ENCODE results near the gene CTPS1.
A peak's percentile ranks its signal among the peaks of the same experiment; 100 is the strongest.

DNA sequence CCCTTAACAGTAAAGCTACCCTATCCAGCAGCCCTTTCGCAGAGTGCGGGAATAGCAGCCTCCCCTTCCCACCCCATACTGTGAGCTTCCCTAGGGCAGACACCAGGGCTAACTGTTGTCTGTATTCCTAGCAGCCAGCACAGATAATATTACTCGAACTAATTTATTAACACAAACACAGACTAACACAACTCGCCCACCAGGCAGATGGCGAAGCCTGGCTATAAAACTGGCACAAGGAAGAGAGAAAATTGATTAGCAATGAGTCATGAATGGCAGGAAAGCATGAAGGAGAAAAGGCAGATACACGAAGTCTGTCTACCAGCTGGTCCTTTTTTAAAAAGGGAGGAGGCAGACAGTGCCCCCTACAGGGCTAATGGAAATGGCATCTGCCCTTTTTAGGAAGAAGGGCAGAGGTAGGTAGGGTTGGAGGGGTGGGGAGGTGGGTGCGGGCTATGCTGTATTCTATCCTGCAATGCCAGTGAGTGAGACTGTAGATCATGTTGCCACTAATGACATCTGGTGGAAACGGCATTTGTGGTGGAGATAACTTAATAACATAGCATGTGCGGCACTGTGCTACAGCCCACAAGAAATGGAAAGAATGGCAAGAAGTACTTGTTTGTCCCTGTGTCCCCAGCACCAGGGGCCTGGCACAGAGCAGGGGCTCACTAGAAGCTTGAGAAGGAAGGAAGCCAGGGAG is 30.6 kb upstream of the CTPS1 start:
- TF ChIP-seq POLR2A (IDR thresholded peaks at IDR 0.05; ENCODE audit: borderline replicate concordance, extremely low read depth, insufficient read depth, insufficient read length) (no peak), CTCF (IDR thresholded peaks at IDR 0.05 in 2 of 3, conservative IDR thresholded peaks at IDR 0.05 in 1 of 3; ENCODE audit: borderline replicate concordance in 1 of 3, insufficient read depth in 1 of 3, low read depth in 2 of 3, low read length in 2 of 3) (peak; percentile 79 to 92 (median 91)), EZH2 (IDR thresholded peaks at IDR 0.05) (no peak), EZH2phosphoT487 (IDR thresholded peaks at IDR 0.05; ENCODE audit: borderline replicate concordance) (no peak), SP1 (IDR thresholded peaks at IDR 0.05; ENCODE audit: low read depth) (no peak), TCF7L2 (IDR thresholded peaks at IDR 0.05; ENCODE audit: borderline replicate concordance, extremely low read depth, insufficient read depth, insufficient read length) (no peak)
- TF ChIP-seq, protein P1, sequence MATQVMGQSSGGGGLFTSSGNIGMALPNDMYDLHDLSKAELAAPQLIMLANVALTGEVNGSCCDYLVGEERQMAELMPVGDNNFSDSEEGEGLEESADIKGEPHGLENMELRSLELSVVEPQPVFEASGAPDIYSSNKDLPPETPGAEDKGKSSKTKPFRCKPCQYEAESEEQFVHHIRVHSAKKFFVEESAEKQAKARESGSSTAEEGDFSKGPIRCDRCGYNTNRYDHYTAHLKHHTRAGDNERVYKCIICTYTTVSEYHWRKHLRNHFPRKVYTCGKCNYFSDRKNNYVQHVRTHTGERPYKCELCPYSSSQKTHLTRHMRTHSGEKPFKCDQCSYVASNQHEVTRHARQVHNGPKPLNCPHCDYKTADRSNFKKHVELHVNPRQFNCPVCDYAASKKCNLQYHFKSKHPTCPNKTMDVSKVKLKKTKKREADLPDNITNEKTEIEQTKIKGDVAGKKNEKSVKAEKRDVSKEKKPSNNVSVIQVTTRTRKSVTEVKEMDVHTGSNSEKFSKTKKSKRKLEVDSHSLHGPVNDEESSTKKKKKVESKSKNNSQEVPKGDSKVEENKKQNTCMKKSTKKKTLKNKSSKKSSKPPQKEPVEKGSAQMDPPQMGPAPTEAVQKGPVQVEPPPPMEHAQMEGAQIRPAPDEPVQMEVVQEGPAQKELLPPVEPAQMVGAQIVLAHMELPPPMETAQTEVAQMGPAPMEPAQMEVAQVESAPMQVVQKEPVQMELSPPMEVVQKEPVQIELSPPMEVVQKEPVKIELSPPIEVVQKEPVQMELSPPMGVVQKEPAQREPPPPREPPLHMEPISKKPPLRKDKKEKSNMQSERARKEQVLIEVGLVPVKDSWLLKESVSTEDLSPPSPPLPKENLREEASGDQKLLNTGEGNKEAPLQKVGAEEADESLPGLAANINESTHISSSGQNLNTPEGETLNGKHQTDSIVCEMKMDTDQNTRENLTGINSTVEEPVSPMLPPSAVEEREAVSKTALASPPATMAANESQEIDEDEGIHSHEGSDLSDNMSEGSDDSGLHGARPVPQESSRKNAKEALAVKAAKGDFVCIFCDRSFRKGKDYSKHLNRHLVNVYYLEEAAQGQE (IDR thresholded peaks at IDR 0.05; ENCODE audit: low read depth): no peak
